Activated gamma-delta T cell treated with anti-CD3 and anti-CD28 coated beads, Interleukin-2, amount 50 U/mL, for 16 hours (primary cell): ENCODE measurements around the gene ALDH1A1.

Experiments used
- DNase-seq: peaks from one replicate; pipeline ENCODE4 v3.0.0-alpha.2; 2020; ENCODE audit warnings: low read depth

Gene ALDH1A1

GRCh38 chr9:72979405-72980100 lies 26.7 kb upstream of the ALDH1A1 start:
- DNase-seq, result no peak

DNA sequence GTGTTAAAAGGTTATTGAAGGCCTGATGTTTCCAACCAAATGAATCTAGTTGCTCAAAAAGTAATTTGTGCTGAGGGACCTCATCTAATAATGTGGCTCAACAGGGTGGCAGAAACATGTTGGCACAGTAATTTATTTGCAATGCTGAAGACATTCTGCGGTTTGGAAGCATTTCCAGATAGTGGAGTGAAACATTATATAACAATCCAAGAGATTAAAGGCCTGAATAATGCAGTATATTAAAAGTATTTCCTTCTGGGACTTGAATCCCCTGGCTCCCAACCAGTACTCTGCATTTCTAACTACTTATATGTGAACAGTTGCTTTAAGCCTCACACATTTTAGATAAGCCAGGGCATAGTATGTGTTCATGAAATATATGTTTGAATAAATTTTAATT lies 25.9 kb upstream of the ALDH1A1 start:
- DNase-seq, result no peak

- no peak for DNase-seq
Measured at GRCh38 chr9:72977670-72978069, 24.8 kb upstream of the ALDH1A1 start.

GRCh38 chr9:72974501-72974900 lies 21.6 kb upstream of the ALDH1A1 start:
- DNase-seq, result no peak

- DNase-seq, result no peak
Measured at GRCh38 chr9:72972636-72973035, 19.8 kb upstream of the ALDH1A1 start.

DNA sequence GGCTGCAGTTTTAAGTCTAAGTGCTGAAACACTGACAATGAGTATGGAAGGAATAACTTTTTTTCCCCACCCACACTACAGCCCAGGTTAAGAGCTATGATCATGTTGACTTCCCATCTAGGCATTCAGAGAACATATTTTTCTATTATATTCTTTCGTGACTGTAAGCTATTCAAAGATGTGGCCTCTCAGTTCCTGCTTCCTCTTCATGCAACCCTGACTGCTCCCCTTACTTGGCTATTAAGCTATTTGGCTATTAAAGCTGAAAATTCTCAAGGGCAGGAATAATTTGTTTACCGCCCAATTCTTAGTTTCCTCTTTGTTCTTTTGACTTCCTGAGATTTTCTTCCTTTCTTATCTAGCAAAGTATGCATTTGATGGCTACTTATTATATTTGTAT lies 18.6 kb upstream of the ALDH1A1 start:
- no peak for DNase-seq

DNA sequence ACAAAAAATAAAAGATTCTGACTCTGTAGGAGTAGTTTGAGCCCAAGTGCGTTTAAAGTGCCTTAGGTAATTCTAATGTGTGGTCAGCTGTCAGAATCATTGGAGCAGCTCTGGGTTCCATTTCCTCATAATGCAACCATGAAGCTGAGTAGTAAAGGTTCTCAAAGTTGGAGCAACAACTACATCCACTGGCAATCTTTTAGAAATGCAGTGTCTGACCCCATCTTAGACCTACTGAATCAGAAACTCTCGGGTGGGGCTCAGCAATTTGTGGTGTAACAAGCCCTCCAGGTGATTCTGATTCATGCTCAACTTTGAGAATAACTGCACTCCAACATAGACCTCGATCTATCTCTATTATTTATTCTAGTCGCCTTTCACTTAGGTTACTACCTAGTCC lies 7.6 kb upstream of the ALDH1A1 start:
- DNase-seq, result no peak

DNA sequence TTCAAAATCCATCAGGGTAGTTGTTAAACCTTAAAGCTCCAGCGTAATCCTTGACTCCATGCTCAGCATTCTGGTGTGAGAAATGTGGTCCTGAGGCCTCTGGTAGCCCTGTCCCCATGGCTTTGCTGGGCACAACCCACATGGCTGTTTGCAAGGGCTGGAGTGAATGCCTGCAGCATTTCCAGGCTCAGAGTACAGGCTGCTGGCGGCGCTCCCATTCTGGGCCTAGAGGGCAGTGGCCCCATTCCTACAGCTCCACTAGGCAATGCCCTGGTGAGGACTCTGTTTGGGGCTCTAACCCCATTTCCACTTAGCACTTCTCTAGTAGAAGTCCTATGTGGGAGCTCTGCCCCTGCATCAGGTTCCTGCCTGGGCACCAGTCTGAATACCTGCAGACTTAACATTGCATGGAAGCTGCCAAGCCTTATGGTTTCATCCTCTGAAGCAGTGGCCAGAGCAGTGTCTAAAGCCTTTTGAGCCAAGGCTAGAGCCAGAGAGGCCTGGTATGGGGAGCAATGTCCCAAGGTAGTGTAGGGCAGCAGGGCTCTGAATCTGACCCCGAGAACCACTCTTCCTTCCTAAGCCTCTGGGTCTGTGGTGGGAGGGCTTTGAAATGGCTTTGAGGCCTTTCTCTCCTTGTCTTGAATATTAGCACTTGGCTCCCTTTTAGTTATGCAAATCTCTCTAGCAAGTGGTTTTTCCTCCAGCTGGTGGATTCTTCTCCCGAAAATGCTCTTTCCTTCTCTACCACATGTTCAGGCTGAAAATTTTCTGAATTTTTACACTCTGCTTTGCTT lies 5.8 kb upstream of the ALDH1A1 start:
- DNase-seq, result no peak

- no peak for DNase-seq
Measured at GRCh38 chr9:72955571-72955970, 2.7 kb upstream of the ALDH1A1 start.

- DNase-seq, result no peak
Measured at GRCh38 chr9:72955126-72955455, 2.2 kb upstream of the ALDH1A1 start.

- no peak for DNase-seq
Measured at GRCh38 chr9:72954431-72955125, 1.7 kb upstream of the ALDH1A1 start.

DNA sequence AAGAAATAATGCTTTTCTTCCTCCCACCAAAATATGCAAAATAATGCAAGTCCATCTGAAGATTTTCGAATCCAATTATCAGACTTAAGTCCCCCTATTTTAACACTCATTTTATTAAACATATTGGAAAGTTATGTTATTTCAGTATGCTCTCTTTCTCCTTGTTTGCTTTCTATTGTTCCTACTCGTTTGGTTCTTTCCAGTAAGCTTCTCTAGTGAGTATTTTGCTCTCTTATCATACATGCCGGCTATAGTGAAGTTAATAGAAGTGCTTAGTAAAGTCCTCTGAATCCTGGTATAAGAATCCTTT lies 517 bp downstream of the ALDH1A1 start:
- DNase-seq, result no peak

- no peak for DNase-seq
Measured at GRCh38 chr9:72951520-72952380, 1.1 kb downstream of the ALDH1A1 start.

DNA sequence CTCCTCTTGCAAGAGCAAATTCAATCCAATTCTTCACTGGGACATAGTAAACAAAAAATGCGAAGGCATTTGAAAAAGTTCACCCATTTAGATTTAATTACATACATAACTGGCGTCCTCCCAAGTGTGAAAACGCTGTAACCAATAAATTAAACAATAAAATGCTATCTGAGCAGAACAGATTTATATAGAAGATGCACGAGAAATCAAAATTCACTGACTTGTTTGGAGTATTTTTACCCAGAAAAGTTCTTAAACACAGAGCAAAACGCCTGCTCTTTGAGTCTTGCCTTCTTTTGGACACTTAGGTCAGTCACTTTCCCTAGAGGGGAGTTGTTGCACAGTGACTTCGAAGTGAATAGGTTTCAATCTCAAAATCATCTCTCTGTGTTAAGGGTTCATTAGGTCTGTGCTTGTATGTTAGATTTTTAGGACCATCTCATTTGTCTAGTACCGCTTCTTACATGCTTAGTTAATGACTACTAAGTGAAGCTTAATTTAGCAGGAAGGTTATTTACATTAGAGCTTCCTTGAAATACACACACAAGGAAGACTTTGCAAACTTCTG lies 1.9 kb downstream of the ALDH1A1 start:
- DNase-seq, result no peak

DNA sequence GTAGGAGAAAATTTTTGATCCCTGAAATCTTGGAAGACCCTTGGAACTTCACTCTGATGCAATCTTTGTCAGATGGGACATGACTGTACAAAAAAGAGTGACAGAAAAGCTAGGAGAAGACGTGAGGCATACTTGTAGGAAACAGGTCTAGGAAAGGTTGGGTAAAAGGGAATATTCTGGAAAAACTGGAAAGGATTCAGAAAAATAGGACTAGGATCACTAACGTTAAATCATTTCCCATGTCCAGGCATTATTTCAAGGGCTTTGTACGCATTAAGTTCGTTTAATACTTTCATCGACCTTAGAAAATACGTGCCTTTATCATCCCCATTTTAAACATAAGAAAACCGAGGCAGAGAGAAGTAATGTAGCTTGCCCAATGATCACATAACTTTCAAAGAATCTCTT lies 2.9 kb downstream of the ALDH1A1 start:
- DNase-seq, result no peak

GRCh38 chr9:72949244-72949582 lies 3.6 kb downstream of the ALDH1A1 start:
- DNase-seq, result no peak

- no peak for DNase-seq
Measured at GRCh38 chr9:72948575-72949243, 4.1 kb downstream of the ALDH1A1 start.

GRCh38 chr9:72947984-72948465 lies 4.8 kb downstream of the ALDH1A1 start:
- no peak for DNase-seq

DNA sequence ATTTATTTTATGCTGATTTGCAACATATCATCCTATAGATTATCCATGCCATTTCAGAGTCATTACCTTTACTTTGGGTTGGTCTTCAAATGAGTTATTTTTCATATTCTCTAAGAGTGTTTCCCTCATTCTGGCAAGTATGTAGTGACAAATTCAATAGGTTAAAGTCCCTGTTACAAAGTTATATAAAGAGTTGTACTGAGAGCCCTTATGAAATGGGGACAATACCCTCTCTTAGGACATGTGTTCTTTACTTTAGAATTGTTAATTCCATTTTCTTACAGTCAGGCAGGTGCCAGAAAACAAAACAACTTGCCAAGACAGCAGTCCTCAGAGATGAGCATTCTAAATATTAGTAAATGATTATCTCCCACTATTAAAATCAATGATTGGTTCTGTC lies 6.0 kb downstream of the ALDH1A1 start:
- DNase-seq, result no peak

DNA sequence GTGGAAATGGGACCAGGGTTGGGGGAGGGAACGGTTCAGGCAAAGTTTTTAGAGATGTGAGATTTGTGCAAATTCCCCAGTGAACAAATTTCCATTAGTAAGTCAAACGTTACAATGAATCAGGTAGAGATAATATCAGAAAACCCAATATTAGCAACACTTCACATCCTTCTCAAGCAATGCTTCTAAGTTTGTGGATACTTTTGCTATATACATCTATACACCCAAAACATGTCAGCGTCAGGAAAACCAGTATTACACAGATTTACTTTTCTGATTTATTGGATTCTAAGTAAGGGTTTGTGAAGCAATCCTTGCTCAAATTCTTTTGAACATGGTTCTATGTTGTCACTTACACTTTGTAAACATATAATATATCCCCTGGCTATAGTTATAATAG lies 6.5 kb downstream of the ALDH1A1 start:
- no peak for DNase-seq

- no peak for DNase-seq
Measured at GRCh38 chr9:72945391-72945790, 7.5 kb downstream of the ALDH1A1 start.
